GM13976 (cell line): Measurements from ENCODE around the gene LSR.

ENCODE experiments used
- DNase-seq: peaks from one replicate; pipeline ENCODE4 v3.0.0; 2012; ENCODE audit warnings: low spot score
- CTCF ChIP-seq: IDR thresholded peaks from 2 replicates; pipeline ENCODE4 v1.5.1; 2012; ENCODE audit warnings: borderline replicate concordance, mild to moderate bottlenecking; ENCODE audit not compliant: insufficient read depth; ENCODE audit errors: extremely low read depth, missing control alignments, control extremely low read depth
- in situ Hi-C: fragments of 300-500 bp; cut with MboI; formaldehyde crosslinking; loops from one replicate; pipeline ENCODE4 v1.12.0; 2022; ENCODE audit warnings: low sequenced_read_pairs, mixed read lengths, inconsistent platforms; ENCODE audit not compliant: unreplicated experiment

Gene LSR

GRCh38 chr19:35248310-35249145, at the start of gene LSR:
TSS of gene LSR (plus strand) at chr19:35249002. CDS start at chr19:35249023, 21 bp downstream.
- in situ Hi-C loops: no loop called here
- DNase-seq: peak; percentile 97
- no peak for TF ChIP-seq CTCF

GRCh38 chr19:35199481-35199880, 49.3 kb upstream of the LSR start:
- no peak for DNase-seq
- no peak for TF ChIP-seq CTCF
- in situ Hi-C loops: no loop called here

- no peak for DNase-seq
- in situ Hi-C loops: no loop called here
These were observed 45.8 kb upstream of the LSR start for GRCh38 chr19:35202722-35203688.

GRCh38 chr19:35204799-35205732, 43.7 kb upstream of the LSR start:
- peak; percentile 68 for DNase-seq

More at GRCh38 chr19:35202722-35203688, 45.8 kb upstream of the LSR start:
- TF ChIP-seq CTCF: no peak

GRCh38 chr19:35205733-35206323, 43.0 kb upstream of the LSR start:
- TF ChIP-seq CTCF: no peak
- in situ Hi-C loops: no loop called here
- no peak for DNase-seq

More at GRCh38 chr19:35204799-35205732, 43.7 kb upstream of the LSR start:
- peak; percentile 5 for TF ChIP-seq CTCF
- in situ Hi-C loops: no loop called here
